Fibroblast of lung (primary cell): Measurements from ENCODE around the gene ITGA2.

Experiments
- EZH2 ChIP-seq: IDR thresholded peaks from 2 replicates; pipeline ENCODE4 v1.5.1; 2012; ENCODE audit warnings: low read length, control low read depth, mild to moderate bottlenecking; ENCODE audit errors: missing control alignments
- TF ChIP-seq, protein P1 (sequence below), 2 donors: IDR thresholded peaks in 1 of 2; conservative IDR thresholded peaks in 1 of 2; 1 replicate in 1 of 2; 2 replicates in 1 of 2; pipeline ENCODE4 v1.5.1; 2011 to 2012; ENCODE audit warnings: low read length in 2 of 2, control low read depth in 1 of 2, inconsistent platforms in 1 of 2, low read depth in 1 of 2, mild to moderate bottlenecking in 1 of 2

DNA sequence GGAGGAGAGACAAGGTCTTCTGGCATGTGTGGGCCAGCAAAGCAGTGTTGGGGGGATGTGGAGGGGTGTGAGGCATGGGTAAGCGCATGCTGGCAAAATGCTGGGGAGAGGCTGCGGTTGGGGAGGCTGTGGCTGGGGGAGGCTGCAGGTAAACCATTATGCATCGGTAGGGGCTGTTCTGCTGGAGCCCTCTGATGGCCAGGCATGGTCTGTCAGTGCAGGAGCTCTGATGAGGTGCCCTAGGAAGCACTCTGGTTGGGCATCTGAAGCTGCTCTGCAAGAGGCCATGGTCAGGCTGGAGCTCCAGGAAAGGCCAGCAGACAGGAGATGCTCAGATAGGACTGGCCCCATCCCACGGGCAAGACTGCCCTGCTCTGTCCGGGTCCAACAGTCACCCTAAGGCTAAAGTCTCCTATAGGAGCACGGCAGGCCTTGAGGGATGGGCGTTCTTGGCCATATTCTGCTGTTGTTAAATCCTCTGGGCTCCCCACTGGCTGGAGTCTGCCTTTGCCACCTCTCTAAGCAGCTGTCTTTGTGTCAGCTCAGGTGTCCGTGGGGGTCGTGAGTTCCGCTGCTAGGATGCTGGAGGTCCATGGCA, 28.7 kb downstream of the ITGA2 start:
- TF ChIP-seq EZH2 = no peak
- TF ChIP-seq, protein P1, sequence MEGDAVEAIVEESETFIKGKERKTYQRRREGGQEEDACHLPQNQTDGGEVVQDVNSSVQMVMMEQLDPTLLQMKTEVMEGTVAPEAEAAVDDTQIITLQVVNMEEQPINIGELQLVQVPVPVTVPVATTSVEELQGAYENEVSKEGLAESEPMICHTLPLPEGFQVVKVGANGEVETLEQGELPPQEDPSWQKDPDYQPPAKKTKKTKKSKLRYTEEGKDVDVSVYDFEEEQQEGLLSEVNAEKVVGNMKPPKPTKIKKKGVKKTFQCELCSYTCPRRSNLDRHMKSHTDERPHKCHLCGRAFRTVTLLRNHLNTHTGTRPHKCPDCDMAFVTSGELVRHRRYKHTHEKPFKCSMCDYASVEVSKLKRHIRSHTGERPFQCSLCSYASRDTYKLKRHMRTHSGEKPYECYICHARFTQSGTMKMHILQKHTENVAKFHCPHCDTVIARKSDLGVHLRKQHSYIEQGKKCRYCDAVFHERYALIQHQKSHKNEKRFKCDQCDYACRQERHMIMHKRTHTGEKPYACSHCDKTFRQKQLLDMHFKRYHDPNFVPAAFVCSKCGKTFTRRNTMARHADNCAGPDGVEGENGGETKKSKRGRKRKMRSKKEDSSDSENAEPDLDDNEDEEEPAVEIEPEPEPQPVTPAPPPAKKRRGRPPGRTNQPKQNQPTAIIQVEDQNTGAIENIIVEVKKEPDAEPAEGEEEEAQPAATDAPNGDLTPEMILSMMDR (conservative IDR thresholded peaks at IDR 0.05 in 1 of 2, IDR thresholded peaks at IDR 0.05 in 1 of 2; ENCODE audit: low read depth in 1 of 2, low read length in 2 of 2) = no peak
